Thyroid gland (tissue), 4 donors: ENCODE measurements around the gene ZC3H12A. TPM values are rescaled to one million over a fixed set of nuclear protein-coding genes. Genes with fewer than 3 reads are reported as not detected.
A peak's percentile ranks its signal among the peaks of the same experiment; 100 is the strongest.
"Not testable (repeated sequence)": the region's sequence is repeated elsewhere in the genome, so short reads cannot be mapped to it uniquely, and the experiment has no call there.

ENCODE experiments used
- DNase-seq, 2 donors: peaks; one replicate each; pipeline ENCODE4 v3.0.0-alpha.2; 2019
- H3K27ac ChIP-seq, 3 donors: fragments of 200-600 bp; sonication (generic); 1 replicate in 2 of 3; 2 replicates in 1 of 3; pipeline ENCODE4 v1.5.1; 2016 to 2019; ENCODE audit warnings: mild to moderate bottlenecking in 1 of 3, moderate library complexity in 1 of 3
- H3K27me3 ChIP-seq: fragments of 200-600 bp; sonication (generic); one replicate; pipeline ENCODE4 v1.5.1; 2019
- H3K36me3 ChIP-seq, 2 donors: fragments of 200-600 bp; sonication (generic); one replicate each; pipeline ENCODE4 v1.5.1; 2016 to 2019
- H3K4me1 ChIP-seq, 2 donors: fragments of 200-600 bp; sonication (generic); one replicate each; pipeline ENCODE4 v1.5.1; 2017 to 2019
- H3K4me3 ChIP-seq, 3 donors: fragments of 200-600 bp; sonication (generic); replicated peaks in 1 of 3; 1 replicate in 2 of 3; 2 replicates in 1 of 3; pipeline ENCODE4 v1.5.1; 2016; ENCODE audit warnings: mild to moderate bottlenecking in 1 of 3
- H3K9me3 ChIP-seq: fragments of 200-600 bp; sonication (generic); one replicate; pipeline ENCODE4 v1.5.1; 2017
- CTCF ChIP-seq, 6 experiments: fragments of 200-600 bp in 3 of 6; fragments of 450-650 bp in 3 of 6; sonication (generic) in 3 of 6; IDR thresholded peaks; one replicate each; pipeline ENCODE4 v1.5.1; 2016 to 2019; ENCODE audit warnings: antibody characterized with exemption in 6 of 6, mild to moderate bottlenecking in 2 of 6, inconsistent platforms in 1 of 6, moderate library complexity in 1 of 6
- POLR2A ChIP-seq, 2 donors: fragments of 450-650 bp; IDR thresholded peaks; one replicate each; pipeline ENCODE4 v1.6.1; 2017; ENCODE audit warnings: antibody characterized with exemption in 2 of 2, mild to moderate bottlenecking in 2 of 2, moderate library complexity in 1 of 2
- WGBS, 2 donors: methylation state at CpG; one replicate each; pipeline ENCODE4 v1.1.5; 2017; 5-methylcytosine and 5-hydroxymethylcytosine counted together
- intact Hi-C: fragments of 100-400 bp; cut with DNase I; formaldehyde crosslinking; loops from one replicate; pipeline ENCODE4 v1.15.1; 2023
- total RNA-seq, 4 donors: library from RNA; depleted of rRNA; stranded (reverse); fragments of >200 nt; gene quantifications; one replicate each; pipeline ENCODE4 v1.2.3, GENCODE V29; 2016

ZC3H12A gene
- total RNA-seq, 4 donors from 2014 or later, result 4.1 to 7.1 (median 5.1) TPM

- DNase-seq, result no peak
- Histone ChIP-seq H3K4me3 (peak overlapping the region; percentile 14 to 92 (median 73)), H3K27ac (peak overlapping the region; percentile 81 to 89 (median 86)), H3K9me3 (no peaks in the 10 kb centered on the region), H3K27me3 (no peaks in the 10 kb centered on the region), H3K4me1 (peaks cover 11% of the 10 kb centered on the region in 2 donors), H3K36me3 (peaks cover 8 to 10% of the 10 kb centered on the region in 2 donors)
- TF ChIP-seq CTCF (IDR thresholded peaks at IDR 0.05) (no peak), POLR2A (IDR thresholded peaks at IDR 0.05) (no peak)
- WGBS, 2 donors, result 72 to 74% methylated on average over 18 of the region's 18 CpGs
- intact Hi-C loops, result no loop called here
These were observed 41.0 kb downstream of the ZC3H12A start for GRCh38 chr1:37515185-37516034.

- TF ChIP-seq CTCF (IDR thresholded peaks at IDR 0.05), result no peak
- TF ChIP-seq POLR2A (IDR thresholded peaks at IDR 0.05), result no peak
- no peak overlapping the region for H3K4me3 ChIP-seq
- no peaks in the 10 kb centered on the region for H3K27me3 ChIP-seq
- 83 to 93% methylated on average over 1 of the region's 1 CpG for WGBS, 2 donors
- H3K9me3 ChIP-seq, result no peaks in the 10 kb centered on the region
- intact Hi-C loops, result no loop called here
- peaks cover 11% of the 10 kb centered on the region in 2 donors for H3K4me1 ChIP-seq
- no peak for DNase-seq
- H3K36me3 ChIP-seq, result peaks cover 1% of the 10 kb centered on the region in 2 donors
- H3K27ac ChIP-seq, result no peak overlapping the region
These were observed 43.2 kb downstream of the ZC3H12A start for GRCh38 chr1:37517569-37517968.

GRCh38 chr1:37518241-37518640 is 43.9 kb downstream of the ZC3H12A start:
- H3K27me3 ChIP-seq, intact Hi-C loops, H3K4me1 ChIP-seq, H3K27ac ChIP-seq, DNase-seq, H3K9me3 ChIP-seq, H3K4me3 ChIP-seq, H3K36me3 ChIP-seq: not testable (repeated sequence)
- 95% methylated on average over 12 of the region's 31 CpGs; no CpG with 5 or more reads in 1 of the 2 donors for WGBS, 2 donors

- H3K4me1 ChIP-seq, H3K9me3 ChIP-seq, H3K36me3 ChIP-seq, H3K4me3 ChIP-seq, DNase-seq, H3K27ac ChIP-seq, intact Hi-C loops, H3K27me3 ChIP-seq: not testable (repeated sequence)
- WGBS, 2 donors, result 54 to 58% methylated on average over 15 of the region's 15 CpGs
These were observed 44.5 kb downstream of the ZC3H12A start for GRCh38 chr1:37518929-37519328.

- Histone ChIP-seq H3K36me3 (no peaks in the 10 kb centered on the region), H3K4me3 (no peak overlapping the region), H3K27ac (no peak overlapping the region), H3K9me3 (no peaks in the 10 kb centered on the region), H3K27me3 (no peaks in the 10 kb centered on the region), H3K4me1 (peaks cover 4 to 5% of the 10 kb centered on the region in 2 donors)
- TF ChIP-seq POLR2A (IDR thresholded peaks at IDR 0.05) (no peak), CTCF (IDR thresholded peaks at IDR 0.05) (no peak)
- DNase-seq, result no peak
- intact Hi-C loops, result no loop called here
These were observed 45.2 kb downstream of the ZC3H12A start for GRCh38 chr1:37519613-37520012.

- H3K36me3 ChIP-seq, intact Hi-C loops, H3K27ac ChIP-seq, H3K9me3 ChIP-seq, H3K4me3 ChIP-seq, H3K27me3 ChIP-seq, DNase-seq: not testable (repeated sequence)
- H3K4me1 ChIP-seq, result peaks cover 0 to 12% of the 10 kb centered on the region in 2 donors
- 72 to 86% methylated on average over 1 of the region's 1 CpG for WGBS, 2 donors
These were observed 55.5 kb downstream of the ZC3H12A start for GRCh38 chr1:37529888-37530287.

- H3K27ac ChIP-seq, DNase-seq: not testable (repeated sequence)
- 80 to 85% methylated on average over 4 of the region's 4 CpGs for WGBS, 2 donors
These were observed 58.2 kb downstream of the ZC3H12A start for GRCh38 chr1:37532418-37533156.

More at GRCh38 chr1:37532418-37533156, 58.2 kb downstream of the ZC3H12A start:
- intact Hi-C loops, H3K27me3 ChIP-seq, H3K4me3 ChIP-seq, H3K9me3 ChIP-seq: not testable (repeated sequence)
- H3K4me1 ChIP-seq, result peaks cover 0 to 12% of the 10 kb centered on the region in 2 donors
- H3K36me3 ChIP-seq, result peaks cover 0 to 12% of the 10 kb centered on the region in 2 donors
